IPS-15b (cell line): Measurements from ENCODE around the gene GALNT18.

Experiments used
- H3K27me3 ChIP-seq: one replicate; pipeline ENCODE4 v1.6.1; 2013; ENCODE audit warnings: low read length; ENCODE audit not compliant: control insufficient read depth, insufficient read depth
- H3K36me3 ChIP-seq: one replicate; pipeline ENCODE4 v1.6.1; 2013; ENCODE audit warnings: low read length; ENCODE audit not compliant: control insufficient read depth, insufficient read depth
- H3K4me1 ChIP-seq: one replicate; pipeline ENCODE4 v1.6.1; 2013; ENCODE audit warnings: mild to moderate bottlenecking, low read length; ENCODE audit not compliant: control insufficient read depth, insufficient read depth
- H3K4me3 ChIP-seq: one replicate; pipeline ENCODE4 v1.5.1; 2013; ENCODE audit warnings: low read depth, low read length
- H3K9ac ChIP-seq: one replicate; pipeline ENCODE4 v1.6.1; 2013; ENCODE audit warnings: low read depth, mild to moderate bottlenecking, low read length
- H3K9me3 ChIP-seq: one replicate; pipeline ENCODE4 v1.6.1; 2013; ENCODE audit warnings: mild to moderate bottlenecking, low read length; ENCODE audit not compliant: control insufficient read depth, insufficient read depth

The GALNT18 gene

GRCh38 chr11:11535611-11536010 is 86.2 kb downstream of the GALNT18 start:
- Histone ChIP-seq H3K9ac (no peak overlapping the region), H3K36me3 (no peaks in the 10 kb centered on the region), H3K4me1 (no peaks in the 10 kb centered on the region), H3K4me3 (no peak overlapping the region), H3K9me3 (no peaks in the 10 kb centered on the region), H3K27me3 (no peaks in the 10 kb centered on the region)

DNA sequence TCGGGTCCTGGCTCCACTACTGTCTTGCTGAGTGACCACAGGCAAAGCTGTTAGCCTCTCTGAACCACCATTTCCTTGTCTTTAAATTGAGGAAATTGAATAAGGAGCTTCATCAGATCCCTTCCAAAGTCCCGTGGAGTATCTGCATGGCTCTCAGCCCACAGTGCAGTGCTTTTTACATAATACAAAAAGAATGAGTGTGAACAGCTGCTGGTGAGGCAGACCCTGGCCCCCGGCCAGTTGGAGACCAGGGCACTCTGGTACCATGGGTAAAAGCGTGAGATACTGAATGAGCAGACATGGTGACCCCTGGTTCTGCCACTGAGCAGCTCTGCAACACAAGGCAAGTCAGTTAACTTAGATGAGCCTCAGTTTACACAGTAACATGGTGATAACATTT is 86.8 kb downstream of the GALNT18 start:
- no peaks in the 10 kb centered on the region for H3K9me3 ChIP-seq
- H3K27me3 ChIP-seq = no peaks in the 10 kb centered on the region
- H3K36me3 ChIP-seq = no peaks in the 10 kb centered on the region
- no peak overlapping the region for H3K9ac ChIP-seq
- H3K4me3 ChIP-seq = no peak overlapping the region
- H3K4me1 ChIP-seq = no peaks in the 10 kb centered on the region

DNA sequence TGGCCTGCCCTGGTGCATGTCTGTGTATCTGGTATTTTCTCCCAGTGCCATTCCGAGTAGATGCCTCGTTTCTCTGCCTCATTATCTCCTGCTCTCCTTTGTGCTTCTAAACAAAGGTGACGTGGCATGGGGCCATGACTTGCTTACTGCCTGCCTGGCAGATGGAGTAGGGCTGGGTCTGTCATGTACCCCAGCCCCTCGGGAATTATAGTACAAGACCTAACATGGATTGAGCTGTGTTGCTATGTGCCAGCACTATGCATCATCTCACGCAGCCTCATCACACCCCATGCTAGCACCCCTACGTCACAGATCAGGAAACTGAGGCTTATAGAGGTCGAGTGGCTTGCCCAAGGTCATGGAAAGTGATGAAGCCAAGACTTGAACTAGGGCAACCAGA is 88.1 kb downstream of the GALNT18 start:
- Histone ChIP-seq H3K4me3 (no peak overlapping the region), H3K9me3 (no peaks in the 10 kb centered on the region), H3K27me3 (no peaks in the 10 kb centered on the region), H3K9ac (no peak overlapping the region), H3K36me3 (no peaks in the 10 kb centered on the region), H3K4me1 (no peaks in the 10 kb centered on the region)

- Histone ChIP-seq H3K27me3 (no peaks in the 10 kb centered on the region), H3K9ac (no peak overlapping the region), H3K4me3 (no peak overlapping the region), H3K9me3 (no peaks in the 10 kb centered on the region), H3K4me1 (no peaks in the 10 kb centered on the region), H3K36me3 (no peaks in the 10 kb centered on the region)
These were observed 88.7 kb downstream of the GALNT18 start for GRCh38 chr11:11533057-11533456.

DNA sequence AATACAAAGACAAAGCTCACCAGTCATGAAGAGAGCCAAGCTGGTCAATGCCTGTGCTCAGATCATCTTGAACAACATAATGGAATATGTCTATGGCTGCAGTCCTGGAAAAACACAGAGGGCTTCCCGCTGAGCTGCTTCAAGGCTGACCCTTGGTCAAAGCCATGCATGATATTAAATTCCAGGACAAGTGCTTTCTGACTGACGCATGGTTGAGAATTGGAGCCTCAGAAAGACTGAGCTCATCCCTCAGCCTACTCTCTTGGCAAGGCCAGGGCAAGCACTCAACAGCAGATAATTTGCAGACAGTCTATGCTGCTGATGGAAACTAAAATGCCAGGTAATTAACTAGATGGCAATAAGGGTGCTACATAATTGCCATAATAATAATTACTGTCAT is 89.2 kb downstream of the GALNT18 start:
- Histone ChIP-seq H3K9me3 (no peaks in the 10 kb centered on the region), H3K4me3 (no peak overlapping the region), H3K4me1 (no peaks in the 10 kb centered on the region), H3K27me3 (no peaks in the 10 kb centered on the region), H3K36me3 (no peaks in the 10 kb centered on the region), H3K9ac (no peak overlapping the region)

- no peak overlapping the region for H3K9ac ChIP-seq
- H3K27me3 ChIP-seq = no peaks in the 10 kb centered on the region
- no peaks in the 10 kb centered on the region for H3K36me3 ChIP-seq
- no peaks in the 10 kb centered on the region for H3K4me1 ChIP-seq
- H3K9me3 ChIP-seq = no peaks in the 10 kb centered on the region
- no peak overlapping the region for H3K4me3 ChIP-seq
These were observed 90.5 kb downstream of the GALNT18 start for GRCh38 chr11:11531131-11531908.

- Histone ChIP-seq H3K9ac (no peak overlapping the region), H3K4me3 (no peak overlapping the region), H3K9me3 (no peaks in the 10 kb centered on the region), H3K27me3 (no peaks in the 10 kb centered on the region), H3K4me1 (no peaks in the 10 kb centered on the region), H3K36me3 (no peaks in the 10 kb centered on the region)
These were observed 92.8 kb downstream of the GALNT18 start for GRCh38 chr11:11528986-11529385.

DNA sequence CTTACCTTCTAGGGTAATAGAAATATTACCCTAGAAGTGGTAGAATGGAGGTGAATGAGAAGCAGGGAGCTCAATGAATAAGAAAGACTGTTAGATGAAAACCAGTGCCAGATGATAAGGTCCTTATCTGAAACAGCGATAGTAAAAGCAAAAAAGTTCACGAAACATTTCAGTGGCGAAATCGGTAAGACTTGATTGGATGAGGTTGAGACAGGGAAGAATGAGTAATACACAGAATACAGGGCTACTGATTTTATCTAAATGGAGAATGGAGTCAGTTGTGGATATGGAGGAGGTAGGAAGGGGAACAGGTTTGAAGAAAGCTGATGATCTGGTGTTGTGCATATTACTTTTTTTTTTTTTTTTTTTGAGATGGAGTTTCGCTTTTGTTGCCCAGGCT is 96.5 kb downstream of the GALNT18 start:
- H3K27me3 ChIP-seq = no peaks in the 10 kb centered on the region
- no peak overlapping the region for H3K9ac ChIP-seq
- no peaks in the 10 kb centered on the region for H3K4me1 ChIP-seq
- H3K9me3 ChIP-seq = no peaks in the 10 kb centered on the region
- H3K36me3 ChIP-seq = no peaks in the 10 kb centered on the region
- H3K4me3 ChIP-seq = no peak overlapping the region

DNA sequence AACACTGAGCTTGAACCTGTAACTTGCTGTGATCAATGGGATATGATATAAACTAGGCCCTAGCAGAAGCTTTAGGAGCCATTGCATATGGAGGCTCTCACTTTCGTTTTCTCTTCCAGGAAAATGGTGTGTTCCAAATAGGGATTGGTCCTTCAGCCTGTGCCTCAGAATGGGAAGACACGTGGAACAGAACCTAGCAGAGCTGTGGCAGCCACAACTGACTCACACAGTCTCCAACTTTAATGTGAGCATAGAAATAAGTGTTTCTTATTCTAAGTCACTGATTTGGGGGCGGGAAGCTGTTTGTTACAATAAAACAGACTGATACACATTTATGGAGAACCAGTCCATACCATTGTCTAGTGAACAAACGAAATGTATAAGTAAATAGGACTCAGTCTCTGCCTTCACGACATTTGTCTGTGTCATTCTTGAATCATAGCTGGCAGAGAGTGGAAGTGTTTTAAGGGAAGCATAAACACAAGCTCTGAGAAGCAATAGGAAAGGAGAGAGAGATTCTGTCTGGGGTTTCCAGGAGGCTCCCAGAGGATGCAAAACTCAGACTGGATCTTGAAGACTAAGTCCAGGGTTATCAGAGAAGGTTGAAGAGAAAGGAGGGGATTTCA is 97.3 kb downstream of the GALNT18 start:
- no peak overlapping the region for H3K9ac ChIP-seq
- no peaks in the 10 kb centered on the region for H3K36me3 ChIP-seq
- H3K27me3 ChIP-seq = no peaks in the 10 kb centered on the region

GRCh38 chr11:11522591-11522990 is 99.2 kb downstream of the GALNT18 start:
- H3K4me1 ChIP-seq = no peaks in the 10 kb centered on the region
- no peak overlapping the region for H3K4me3 ChIP-seq
- no peaks in the 10 kb centered on the region for H3K36me3 ChIP-seq

More for the DNA sequence above, 97.3 kb downstream of the GALNT18 start:
- Histone ChIP-seq H3K4me1 (no peaks in the 10 kb centered on the region), H3K9me3 (no peaks in the 10 kb centered on the region), H3K4me3 (no peak overlapping the region)

GRCh38 chr11:11521306-11522002 is 100.4 kb downstream of the GALNT18 start:
- Histone ChIP-seq H3K9ac (no peak overlapping the region), H3K4me3 (no peak overlapping the region), H3K4me1 (no peaks in the 10 kb centered on the region), H3K27me3 (no peaks in the 10 kb centered on the region), H3K9me3 (no peaks in the 10 kb centered on the region), H3K36me3 (no peaks in the 10 kb centered on the region)

More at GRCh38 chr11:11522591-11522990, 99.2 kb downstream of the GALNT18 start:
- H3K9ac ChIP-seq = no peak overlapping the region
- no peaks in the 10 kb centered on the region for H3K27me3 ChIP-seq
- H3K9me3 ChIP-seq = no peaks in the 10 kb centered on the region
